ENCODE measurements around the gene GRID2.

DNA sequence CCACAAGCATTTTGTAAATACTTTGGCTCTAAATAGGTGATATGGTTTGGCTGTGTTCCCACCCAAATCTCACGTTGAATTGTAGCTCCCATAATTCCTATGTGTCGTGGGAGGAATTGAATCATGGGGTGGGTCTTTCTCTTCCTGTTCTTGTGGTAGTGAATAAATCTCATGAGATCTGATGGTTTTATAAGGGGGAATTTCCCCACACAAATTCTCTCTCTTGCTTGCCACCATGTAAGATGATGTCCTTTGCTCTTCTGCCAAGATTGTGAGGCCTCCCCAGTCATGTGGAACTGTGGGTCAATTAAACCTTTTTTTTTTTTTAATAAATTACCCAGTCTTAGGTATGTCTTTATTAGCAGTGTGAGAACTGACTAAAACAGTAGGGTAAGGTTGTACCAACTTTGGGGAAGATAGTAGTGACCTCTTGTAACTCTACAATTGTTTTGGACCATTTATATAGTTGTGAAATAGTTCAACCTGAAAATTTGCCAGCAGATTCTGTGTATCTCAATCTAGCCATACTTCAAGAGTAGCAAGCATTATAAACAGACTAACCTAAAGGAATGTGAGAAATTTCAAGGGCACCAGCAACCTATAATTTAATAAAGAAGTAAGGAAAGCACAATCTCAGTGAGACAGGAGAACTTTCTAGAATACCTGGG is 727.8 kb downstream of the GRID2 start:
- TF ChIP-seq, protein P1, sequence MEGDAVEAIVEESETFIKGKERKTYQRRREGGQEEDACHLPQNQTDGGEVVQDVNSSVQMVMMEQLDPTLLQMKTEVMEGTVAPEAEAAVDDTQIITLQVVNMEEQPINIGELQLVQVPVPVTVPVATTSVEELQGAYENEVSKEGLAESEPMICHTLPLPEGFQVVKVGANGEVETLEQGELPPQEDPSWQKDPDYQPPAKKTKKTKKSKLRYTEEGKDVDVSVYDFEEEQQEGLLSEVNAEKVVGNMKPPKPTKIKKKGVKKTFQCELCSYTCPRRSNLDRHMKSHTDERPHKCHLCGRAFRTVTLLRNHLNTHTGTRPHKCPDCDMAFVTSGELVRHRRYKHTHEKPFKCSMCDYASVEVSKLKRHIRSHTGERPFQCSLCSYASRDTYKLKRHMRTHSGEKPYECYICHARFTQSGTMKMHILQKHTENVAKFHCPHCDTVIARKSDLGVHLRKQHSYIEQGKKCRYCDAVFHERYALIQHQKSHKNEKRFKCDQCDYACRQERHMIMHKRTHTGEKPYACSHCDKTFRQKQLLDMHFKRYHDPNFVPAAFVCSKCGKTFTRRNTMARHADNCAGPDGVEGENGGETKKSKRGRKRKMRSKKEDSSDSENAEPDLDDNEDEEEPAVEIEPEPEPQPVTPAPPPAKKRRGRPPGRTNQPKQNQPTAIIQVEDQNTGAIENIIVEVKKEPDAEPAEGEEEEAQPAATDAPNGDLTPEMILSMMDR (IDR thresholded peaks at IDR 0.05) = no peak
- TF ChIP-seq POLR2A (IDR thresholded peaks at IDR 0.05) = no peak
- TF ChIP-seq POLR2AphosphoS5 (IDR thresholded peaks at IDR 0.05) = no peak
- no peak for TF ChIP-seq EP300 (IDR thresholded peaks at IDR 0.05; ENCODE audit: low read depth)

Measured in transverse colon (tissue), 4 donors.